Measurements from ENCODE around the gene MORN4.
"Not testable (repeated sequence)": the region's sequence is repeated elsewhere in the genome, so short reads cannot be mapped to it uniquely, and the experiment has no call there.

The MORN4 gene

DNA sequence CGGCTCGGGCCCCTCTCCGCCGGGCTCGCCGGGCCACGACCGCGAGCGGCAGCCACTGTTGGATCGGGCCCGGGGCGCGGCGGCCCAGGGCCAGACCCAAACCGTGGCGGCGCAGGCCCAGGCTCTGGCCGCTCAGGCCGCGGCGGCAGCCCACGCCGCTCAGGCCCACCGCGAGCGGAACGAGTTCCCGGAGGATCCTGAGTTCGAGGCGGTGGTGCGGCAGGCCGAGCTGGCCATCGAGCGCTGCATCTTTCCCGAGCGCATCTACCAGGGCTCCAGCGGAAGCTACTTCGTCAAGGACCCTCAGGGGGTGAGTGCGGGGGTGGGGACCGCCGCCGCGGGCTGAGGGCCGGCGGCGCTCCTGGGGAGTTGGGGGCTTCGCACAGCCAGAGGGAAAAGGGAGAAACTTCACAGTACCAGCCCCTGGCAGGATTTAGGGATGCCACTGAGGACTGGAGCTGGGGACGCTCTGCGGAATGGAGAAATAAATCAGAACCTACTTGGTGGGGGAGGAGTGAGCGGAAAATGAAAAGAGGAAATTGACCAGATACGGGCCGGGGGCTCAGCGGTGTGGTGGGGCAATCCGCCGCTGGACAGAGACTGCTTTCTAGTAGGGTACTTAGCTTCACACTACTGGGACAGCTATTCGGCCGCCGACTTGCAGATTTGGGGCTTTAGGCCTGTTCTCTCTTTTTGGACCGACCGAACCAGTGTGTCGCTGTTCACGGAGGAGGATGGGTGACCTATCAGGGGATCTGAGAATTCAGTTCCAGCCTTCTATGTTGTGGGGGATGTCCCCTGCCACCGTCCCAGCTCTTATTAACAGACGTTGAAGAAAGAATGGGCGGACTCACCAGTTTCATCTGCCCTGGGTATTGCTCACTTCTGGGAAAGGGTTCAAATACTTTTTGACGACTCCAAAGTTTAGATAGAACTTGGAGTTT is 7.8 kb upstream of the MORN4 start:
- TF ChIP-seq ZFX (IDR thresholded peaks at IDR 0.05; ENCODE audit: borderline replicate concordance) = no peak
- TF ChIP-seq, protein P1, sequence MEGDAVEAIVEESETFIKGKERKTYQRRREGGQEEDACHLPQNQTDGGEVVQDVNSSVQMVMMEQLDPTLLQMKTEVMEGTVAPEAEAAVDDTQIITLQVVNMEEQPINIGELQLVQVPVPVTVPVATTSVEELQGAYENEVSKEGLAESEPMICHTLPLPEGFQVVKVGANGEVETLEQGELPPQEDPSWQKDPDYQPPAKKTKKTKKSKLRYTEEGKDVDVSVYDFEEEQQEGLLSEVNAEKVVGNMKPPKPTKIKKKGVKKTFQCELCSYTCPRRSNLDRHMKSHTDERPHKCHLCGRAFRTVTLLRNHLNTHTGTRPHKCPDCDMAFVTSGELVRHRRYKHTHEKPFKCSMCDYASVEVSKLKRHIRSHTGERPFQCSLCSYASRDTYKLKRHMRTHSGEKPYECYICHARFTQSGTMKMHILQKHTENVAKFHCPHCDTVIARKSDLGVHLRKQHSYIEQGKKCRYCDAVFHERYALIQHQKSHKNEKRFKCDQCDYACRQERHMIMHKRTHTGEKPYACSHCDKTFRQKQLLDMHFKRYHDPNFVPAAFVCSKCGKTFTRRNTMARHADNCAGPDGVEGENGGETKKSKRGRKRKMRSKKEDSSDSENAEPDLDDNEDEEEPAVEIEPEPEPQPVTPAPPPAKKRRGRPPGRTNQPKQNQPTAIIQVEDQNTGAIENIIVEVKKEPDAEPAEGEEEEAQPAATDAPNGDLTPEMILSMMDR (IDR thresholded peaks at IDR 0.05) = no peak
- peak overlapping the region; percentile 54 for H3K27ac ChIP-seq

DNA sequence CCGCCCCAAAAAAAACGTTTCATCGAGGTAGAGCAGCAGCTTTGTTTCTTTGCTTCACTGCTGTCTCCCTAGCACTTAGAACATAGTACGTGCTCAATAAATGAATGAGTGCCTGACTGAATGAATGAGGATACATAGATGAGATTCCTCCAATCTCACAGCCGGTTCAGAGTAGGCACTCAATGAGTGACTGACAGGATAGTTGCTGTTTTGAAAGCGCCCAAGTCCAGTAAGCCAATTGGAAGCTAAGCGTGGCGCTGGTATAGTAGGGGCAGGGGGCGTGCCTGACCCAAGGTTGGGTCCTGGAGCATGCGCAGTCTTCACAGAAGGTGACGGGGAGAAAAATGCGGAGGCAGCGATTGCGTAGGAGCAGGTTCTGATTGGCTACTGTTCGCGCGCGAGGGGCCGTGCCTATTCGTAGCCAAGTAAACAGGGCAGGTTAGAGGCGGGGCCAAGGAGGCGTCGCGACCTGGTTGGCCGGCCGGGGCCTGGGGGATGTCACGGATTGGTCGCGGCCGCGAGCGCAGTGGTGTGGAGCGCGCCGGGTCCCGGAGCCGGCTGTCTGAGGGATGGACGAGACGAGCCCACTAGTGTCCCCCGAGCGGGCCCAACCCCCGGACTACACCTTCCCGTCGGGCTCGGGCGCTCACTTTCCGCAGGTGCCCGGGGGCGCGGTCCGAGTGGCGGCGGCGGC is 7.0 kb upstream of the MORN4 start, which contains the start of gene PI4K2A:
Gene PI4K2A (plus strand): TSS at position 498 of the 694 bp plus-strand sequence. CDS start 72 bp downstream, at position 570.
- peak within 1 kb of the TSS; percentile 54 for H3K27ac ChIP-seq
- TF ChIP-seq, protein P1 (IDR thresholded peaks at IDR 0.05) = no peak
- TF ChIP-seq ZFX (IDR thresholded peaks at IDR 0.05; ENCODE audit: borderline replicate concordance) = no peak

DNA sequence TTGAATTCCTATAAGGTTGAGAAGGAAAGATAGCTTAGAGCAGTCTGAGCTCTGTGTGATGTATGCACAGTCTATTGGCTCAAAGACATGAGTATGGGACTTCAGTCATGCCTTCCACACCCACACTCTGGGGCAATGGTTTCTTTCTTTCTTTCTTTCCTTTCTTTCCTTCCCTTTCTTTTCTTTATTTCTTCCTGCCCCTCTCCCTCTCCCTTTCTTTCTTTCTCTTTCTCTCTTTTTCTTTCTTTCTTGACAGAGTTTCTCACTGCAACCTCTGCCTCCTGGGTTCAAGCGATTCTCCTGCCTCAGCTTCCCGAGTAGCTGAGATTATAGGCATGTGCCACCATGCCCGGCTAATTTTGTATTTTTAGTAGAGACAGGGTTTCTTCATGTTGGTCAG is 5.8 kb upstream of the MORN4 start:
- not testable (repeated sequence) for H3K27ac ChIP-seq

DNA sequence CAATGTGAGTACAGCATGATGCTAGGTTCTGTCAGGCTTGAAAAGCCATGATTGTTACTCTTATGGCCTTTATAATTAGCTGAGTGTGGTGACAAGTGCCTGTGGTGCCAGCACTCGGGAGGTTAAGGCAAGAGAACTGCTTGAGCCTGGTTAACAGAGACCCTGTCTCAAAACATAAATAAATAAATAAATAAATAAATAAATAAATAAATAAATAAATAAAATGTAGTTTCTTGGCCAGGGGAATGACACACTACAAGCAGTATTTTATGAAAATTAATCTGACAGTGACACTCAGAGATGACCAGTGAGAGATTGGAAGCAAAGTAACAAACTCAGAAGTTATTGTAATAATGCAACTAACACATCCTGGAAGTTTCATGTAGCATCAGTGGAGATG is 2.3 kb upstream of the MORN4 start:
- H3K27ac ChIP-seq = no peak overlapping the region
- no peak for TF ChIP-seq ZFX (IDR thresholded peaks at IDR 0.05; ENCODE audit: borderline replicate concordance)

DNA sequence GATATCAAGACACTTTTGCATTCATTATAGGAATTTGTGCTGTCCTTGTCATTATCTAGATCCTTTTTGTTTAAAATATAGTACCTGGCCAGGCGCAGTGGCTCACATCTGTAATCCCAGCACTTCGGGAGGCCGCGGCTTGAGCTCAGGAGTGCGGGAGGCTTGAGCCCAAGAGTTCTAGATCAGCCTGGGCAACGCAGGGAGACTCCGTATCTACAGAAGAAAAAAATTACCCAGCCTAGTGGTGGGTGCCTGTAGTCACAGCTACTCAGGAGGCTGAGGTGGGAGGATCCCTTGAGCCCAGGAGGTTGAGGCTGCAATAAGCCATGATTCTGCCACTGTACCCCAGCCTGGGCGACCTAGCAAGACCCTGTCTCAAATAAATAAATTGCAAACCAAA is 621 bp upstream of the MORN4 start:
- H3K27ac ChIP-seq = peak overlapping the region; percentile 52

DNA sequence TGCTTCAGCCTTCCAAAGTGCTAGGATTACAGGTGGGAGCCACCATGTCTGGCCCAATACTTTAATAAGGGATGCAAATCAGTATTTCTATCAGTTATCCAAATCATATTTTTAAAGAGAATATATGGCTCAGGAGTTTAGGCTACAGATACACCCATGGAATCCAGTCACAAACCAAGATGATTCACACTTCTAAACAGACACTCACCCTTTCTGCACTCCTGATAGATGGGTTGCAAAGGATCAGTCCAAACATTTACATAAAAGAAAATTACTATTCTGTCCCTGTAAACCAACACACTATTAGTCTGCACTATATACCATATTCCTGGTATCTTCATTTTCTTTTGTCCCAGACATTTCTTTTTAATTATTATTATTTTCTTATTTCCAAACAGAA is 2.2 kb downstream of the MORN4 start:
- no peak for TF ChIP-seq ZFX (IDR thresholded peaks at IDR 0.05; ENCODE audit: borderline replicate concordance)
- TF ChIP-seq, protein P1 (IDR thresholded peaks at IDR 0.05) = no peak
- H3K27ac ChIP-seq = no peak overlapping the region

More for the DNA sequence above, 621 bp upstream of the MORN4 start:
- no peak for TF ChIP-seq ZFX (IDR thresholded peaks at IDR 0.05; ENCODE audit: borderline replicate concordance)
- TF ChIP-seq, protein P1 (IDR thresholded peaks at IDR 0.05) = peak; percentile 33

DNA sequence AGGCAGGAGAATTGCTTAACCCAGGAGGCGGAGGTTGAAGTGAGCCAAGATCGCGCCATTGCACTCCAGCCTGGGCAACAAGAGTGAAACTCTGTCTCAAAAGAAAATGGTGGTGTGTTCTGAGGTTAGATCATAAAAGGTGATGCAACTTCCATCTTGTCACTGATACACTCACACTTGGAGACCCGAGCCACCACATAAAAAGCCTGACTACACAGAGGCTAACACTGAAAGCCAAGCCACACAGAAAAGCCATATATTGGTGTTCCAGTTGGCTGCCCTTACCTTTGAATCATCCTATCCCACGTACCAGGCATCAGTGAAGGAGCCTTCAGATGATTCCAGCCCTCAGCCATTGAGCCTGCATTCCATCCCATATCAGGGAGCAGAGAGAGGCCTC is 4.0 kb downstream of the MORN4 start:
- H3K27ac ChIP-seq = no peak overlapping the region

More for the DNA sequence above, 4.0 kb downstream of the MORN4 start:
- TF ChIP-seq, protein P1 (IDR thresholded peaks at IDR 0.05) = no peak
- TF ChIP-seq ZFX (IDR thresholded peaks at IDR 0.05; ENCODE audit: borderline replicate concordance) = no peak

Data from 22Rv1 (cell line).